Muscle of arm (tissue), 12 donors: ENCODE results near the gene VIT. TPM values are rescaled to one million over a fixed set of nuclear protein-coding genes. Genes with fewer than 3 reads are reported as not detected.

ENCODE experiments used
- DNase-seq: peaks from one replicate; pipeline ENCODE4 v3.0.0-alpha.2; 2013
- polyA plus RNA-seq, 12 donors: library from polyadenylated mRNA; unstranded; fragments of 120-200 nt; gene quantifications; one replicate each; pipeline ENCODE4 v1.2.1, GENCODE V29; 2013; ENCODE audit not compliant: insufficient read length in 12 of 12

Gene VIT
- polyA plus RNA-seq, 12 donors = 2.8 to 4.6 (median 3.5) TPM; not detected in 2

DNA sequence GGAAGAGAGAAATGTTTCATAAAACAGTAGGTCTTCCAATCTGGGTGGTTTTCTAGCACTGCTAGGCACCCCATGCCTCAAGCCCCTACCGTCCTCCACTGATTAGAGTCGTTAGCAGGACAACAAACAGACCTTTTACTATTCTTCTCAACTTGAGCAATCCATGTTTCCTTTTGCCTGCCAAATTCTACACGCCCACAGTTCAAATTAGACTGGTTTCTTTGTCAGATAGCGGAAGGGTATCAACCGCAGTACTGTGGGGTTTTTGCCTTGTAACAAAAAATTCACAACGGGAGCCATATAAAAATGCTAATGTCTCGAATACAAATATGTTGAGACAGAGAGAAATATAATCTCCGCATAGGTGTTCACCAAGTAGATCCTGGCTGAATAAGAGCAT is 59.9 kb downstream of the VIT start:
- no peak for DNase-seq

- DNase-seq = no peak
Observed at GRCh38 chr2:36762764-36763490, 66.4 kb downstream of the VIT start.

- no peak for DNase-seq
Observed at GRCh38 chr2:36769106-36769505, 72.6 kb downstream of the VIT start.

DNA sequence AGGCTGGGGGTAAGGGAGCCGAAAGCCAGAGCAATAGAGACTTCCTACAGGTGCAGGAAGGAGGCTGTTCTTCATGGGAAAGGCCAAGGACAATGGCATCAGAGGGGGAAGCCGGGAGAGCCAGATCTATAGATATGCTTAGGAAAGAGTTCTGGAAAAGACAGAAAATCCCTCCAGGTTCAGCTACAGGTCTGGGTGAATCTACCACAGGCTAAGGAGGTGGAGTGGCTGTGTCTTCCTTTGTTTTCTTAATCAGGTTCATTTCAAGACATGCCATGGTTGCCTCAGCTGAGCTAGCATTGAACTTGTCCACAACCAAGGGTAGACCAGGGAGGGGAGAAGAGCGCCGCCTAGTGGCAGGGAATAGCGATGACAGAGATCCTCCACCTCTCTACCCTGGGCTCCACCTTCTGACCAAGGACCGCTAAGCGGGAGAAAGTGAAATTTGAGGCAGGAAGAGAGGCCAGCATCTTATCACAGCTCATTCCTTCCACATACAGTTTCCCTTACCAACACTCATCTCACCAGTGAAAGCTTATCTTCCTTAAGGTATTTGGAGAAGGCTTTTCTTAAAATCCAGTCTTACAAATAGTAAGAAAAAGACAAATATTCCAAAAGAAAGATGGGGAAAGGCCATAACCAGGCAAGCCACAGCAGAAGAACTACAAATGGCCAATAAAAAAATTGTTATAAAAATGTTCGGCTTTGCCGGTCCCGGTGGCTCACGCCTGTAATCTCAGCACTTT is 74.2 kb downstream of the VIT start:
- no peak for DNase-seq

DNA sequence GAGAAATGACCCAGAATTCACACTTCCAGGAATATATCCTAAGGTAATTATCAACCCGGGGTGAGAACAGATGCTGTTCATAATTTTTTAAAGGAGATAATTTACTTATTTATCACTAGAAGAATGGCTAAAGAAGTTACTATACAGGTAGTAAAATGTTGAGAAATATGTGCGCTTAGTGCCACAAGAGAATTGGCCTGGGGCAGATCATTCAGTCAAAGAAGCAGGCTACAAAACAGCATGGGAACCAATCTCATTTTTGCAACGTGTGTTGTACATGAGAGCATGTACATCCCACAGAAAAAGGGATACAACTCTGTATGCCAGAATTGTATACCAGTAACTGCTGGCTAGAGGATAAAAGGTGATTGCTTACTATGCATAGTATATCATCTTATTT is 75.2 kb downstream of the VIT start:
- no peak for DNase-seq

- no peak for DNase-seq
Observed at GRCh38 chr2:36773947-36774346, 77.4 kb downstream of the VIT start.

DNA sequence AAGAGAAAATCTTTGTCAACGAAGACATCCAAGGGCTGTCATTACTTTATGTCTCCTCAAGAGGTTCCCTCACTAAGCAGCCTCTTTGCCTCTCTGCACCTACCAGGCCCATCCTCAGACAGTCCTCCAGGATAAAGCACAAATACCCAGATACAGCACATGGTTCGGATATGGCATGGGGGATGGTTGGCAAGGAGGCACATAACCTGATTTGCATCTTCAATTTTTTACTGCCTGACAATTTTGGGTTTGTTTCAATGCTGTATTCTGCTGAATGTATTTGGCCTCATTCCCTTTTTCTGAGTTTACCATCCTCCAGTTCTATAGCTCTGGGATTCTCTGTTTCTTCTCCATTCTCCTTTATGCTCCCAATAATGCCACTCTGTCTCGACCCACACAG is 78.8 kb downstream of the VIT start:
- no peak for DNase-seq

- DNase-seq = no peak
Observed at GRCh38 chr2:36775806-36776205, 79.3 kb downstream of the VIT start.

DNA sequence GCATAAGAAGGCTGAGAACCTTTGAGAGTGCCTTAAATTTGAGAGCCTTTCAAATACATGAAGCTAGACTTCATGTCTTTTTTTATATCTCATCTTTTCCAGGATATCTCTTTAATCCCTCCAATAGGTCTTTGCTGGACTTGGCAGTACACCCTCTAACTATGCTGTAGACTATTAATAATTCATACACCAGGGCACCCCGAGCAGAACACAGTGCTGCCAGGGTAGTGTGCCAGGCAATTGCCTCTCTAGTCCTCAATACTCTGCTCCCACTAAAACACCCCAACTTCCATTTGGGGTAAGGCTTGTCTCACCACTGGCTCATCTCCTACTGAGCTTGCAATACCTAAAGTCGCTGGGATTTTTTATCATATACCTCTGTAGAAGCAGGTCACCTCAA is 80.8 kb downstream of the VIT start:
- DNase-seq = no peak

GRCh38 chr2:36777788-36778187 is 81.3 kb downstream of the VIT start:
- no peak for DNase-seq

- no peak for DNase-seq
Observed at GRCh38 chr2:36779462-36779861, 83.0 kb downstream of the VIT start.

DNA sequence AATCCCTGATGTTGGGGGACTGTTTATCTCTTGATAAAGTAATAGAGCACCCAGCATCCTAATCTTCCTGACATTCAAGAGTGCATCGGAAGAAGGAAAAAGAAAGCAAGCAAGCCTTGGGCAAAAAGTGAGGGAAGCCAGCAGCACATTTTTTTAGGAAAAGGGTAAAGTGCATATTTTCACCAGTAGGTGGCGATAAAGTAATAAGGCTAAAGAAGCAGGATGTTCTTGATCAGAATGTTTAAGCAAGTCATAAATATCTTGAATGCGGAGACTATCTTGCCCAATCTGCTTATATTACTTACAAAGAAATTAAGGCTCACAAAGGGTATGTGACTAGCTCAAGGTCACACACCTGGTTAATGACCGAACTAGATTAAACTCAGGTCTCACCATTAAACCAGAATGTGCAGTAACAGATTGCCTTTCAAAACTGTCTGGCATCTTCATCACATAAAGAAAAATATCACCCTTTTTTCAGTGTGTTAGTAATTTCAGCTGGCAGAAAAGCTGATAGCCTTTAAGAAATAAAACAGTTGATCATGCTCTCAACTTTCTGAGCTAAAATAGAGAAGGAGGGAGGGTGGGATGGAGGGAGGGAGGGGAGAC is 83.8 kb downstream of the VIT start:
- peak; percentile 71 for DNase-seq

GRCh38 chr2:36781907-36782720 is 85.6 kb downstream of the VIT start:
- no peak for DNase-seq

- peak; percentile 55 for DNase-seq
Observed at GRCh38 chr2:36783246-36783645, 86.7 kb downstream of the VIT start.

DNA sequence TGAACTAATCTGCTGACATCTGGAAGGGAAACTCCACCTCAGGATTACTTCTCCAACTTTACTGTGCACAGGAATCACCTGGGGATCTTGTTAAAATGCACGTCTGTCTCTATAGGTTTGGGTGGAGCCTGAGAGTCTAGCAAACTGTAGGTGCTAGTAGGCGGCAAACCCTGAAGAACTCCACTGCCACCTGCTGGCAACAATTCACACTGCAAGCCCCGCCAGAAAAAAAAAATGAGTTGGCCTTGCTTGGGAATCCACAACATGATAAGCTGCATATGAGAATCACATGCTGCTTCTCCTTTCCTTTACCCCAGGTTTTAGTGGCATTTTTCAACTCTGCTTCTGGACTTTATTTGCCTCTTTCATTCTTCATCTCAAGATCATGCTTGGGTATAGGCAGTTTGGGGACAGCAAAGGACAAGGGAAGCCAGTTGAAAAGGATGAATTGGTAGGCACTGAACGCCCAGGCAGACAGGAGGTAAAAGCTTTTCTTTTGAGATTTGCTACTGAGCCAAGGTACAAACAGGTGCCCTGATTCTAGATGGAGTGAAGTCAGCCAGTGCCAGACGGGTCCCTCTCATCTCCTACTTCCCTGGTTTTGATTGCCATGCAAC is 88.8 kb downstream of the VIT start:
- DNase-seq = peak; percentile 72

- DNase-seq = no peak
Observed at GRCh38 chr2:36789181-36789804, 92.8 kb downstream of the VIT start.

GRCh38 chr2:36792951-36793350 is 96.4 kb downstream of the VIT start:
- no peak for DNase-seq

GRCh38 chr2:36797324-36798070 is 101.0 kb downstream of the VIT start:
- no peak for DNase-seq

DNA sequence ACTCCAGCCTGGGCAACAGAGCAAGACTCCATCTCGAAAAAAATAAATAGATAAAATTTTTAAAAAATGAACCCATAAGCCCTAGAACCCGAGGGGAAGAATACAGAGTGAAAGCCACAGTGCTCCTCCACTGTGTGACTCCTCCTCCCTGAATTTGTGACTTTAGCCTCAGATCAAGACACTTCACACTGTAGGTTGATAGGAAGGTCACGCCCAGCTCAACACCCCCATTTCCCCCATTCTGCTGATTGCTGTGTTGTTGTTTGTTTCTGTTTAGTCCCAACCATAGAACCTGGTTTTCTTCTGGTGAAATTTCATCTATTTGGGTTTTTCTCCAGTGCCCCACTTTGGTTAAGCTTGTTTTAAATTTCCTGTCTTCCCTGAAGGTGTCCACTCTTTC is 102.2 kb downstream of the VIT start:
- DNase-seq = no peak

GRCh38 chr2:36800381-36800780 is 103.9 kb downstream of the VIT start:
- no peak for DNase-seq

DNA sequence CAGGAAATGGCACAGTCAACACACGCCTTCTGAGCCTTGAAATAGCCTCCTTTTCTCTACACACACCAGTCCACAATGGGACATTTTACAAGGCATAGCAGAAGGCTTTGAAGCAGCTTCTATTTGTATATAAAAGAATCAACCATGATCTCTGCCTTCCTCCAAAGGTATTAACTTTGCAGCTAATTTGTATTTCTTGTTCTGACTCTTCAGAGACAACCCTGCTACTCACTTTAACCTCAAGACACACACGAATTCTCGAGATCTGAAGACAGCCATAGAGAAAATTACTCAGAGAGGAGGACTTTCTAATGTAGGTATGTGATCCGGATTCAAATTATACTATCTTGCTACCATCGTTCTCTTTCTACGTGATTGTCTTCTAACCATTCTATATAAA is 104.6 kb downstream of the VIT start:
- DNase-seq = no peak
